Keratinocyte (primary cell): ENCODE measurements around the gene CCDC40. TPM values are rescaled to one million over a fixed set of nuclear protein-coding genes. Genes with fewer than 3 reads are reported as not detected.

Experiments
- DNase-seq: peaks from one replicate; pipeline ENCODE4 v3.0.0-alpha.2; 2011; ENCODE audit warnings: low read depth, missing footprints, low spot score
- FAIRE-seq: peaks from 2 replicates; lab custom pipeline; 2011; peaks lifted over from hg19 to GRCh38; lab: Jason Lieb, UNC
- H2AFZ ChIP-seq: 2 replicates; pipeline ENCODE4 v1.6.0; 2012; ENCODE audit warnings: low read length, control low read depth, inconsistent platforms; ENCODE audit not compliant: control insufficient read depth
- H3K27ac ChIP-seq: 2 replicates; pipeline ENCODE4 v1.5.1; 2011; ENCODE audit warnings: low read length; ENCODE audit not compliant: control insufficient read depth, insufficient read depth
- H3K27me3 ChIP-seq: 3 replicates; pipeline ENCODE4 v1.6.0; 2011; ENCODE audit warnings: low read length; ENCODE audit not compliant: control insufficient read depth, insufficient read depth; ENCODE audit errors: extremely low read depth
- H3K36me3 ChIP-seq, 2 experiments: 2 replicates in 1 of 2; 3 replicates in 1 of 2; pipeline ENCODE4 v1.5.1; 2011; ENCODE audit warnings: low read length in 2 of 2, mild to moderate bottlenecking in 1 of 2; ENCODE audit not compliant: control insufficient read depth in 2 of 2, insufficient read depth in 2 of 2; ENCODE audit errors: extremely low read depth in 1 of 2
- H3K4me1 ChIP-seq: 3 replicates; pipeline ENCODE4 v1.5.1; 2011; ENCODE audit warnings: low read length; ENCODE audit not compliant: control insufficient read depth, insufficient read depth; ENCODE audit errors: extremely low read depth
- H3K4me2 ChIP-seq: 3 replicates; pipeline ENCODE4 v1.6.0; 2011; ENCODE audit warnings: low read depth, low read length; ENCODE audit not compliant: control insufficient read depth, insufficient read depth; ENCODE audit errors: extremely low read depth
- H3K4me3 ChIP-seq, 3 experiments: fragments of 200-600 bp in 1 of 3; sonication (generic) in 1 of 3; 2 replicates in 2 of 3; 3 replicates in 1 of 3; pipeline ENCODE4 v1.5.1; 2011 to 2016; ENCODE audit warnings: low read length in 3 of 3, mild to moderate bottlenecking in 3 of 3, control low read depth in 2 of 3, inconsistent platforms in 1 of 3, low read depth in 1 of 3, mixed read lengths in 1 of 3, mixed run types in 1 of 3, moderate library complexity in 1 of 3; ENCODE audit not compliant: control insufficient read depth in 2 of 3, insufficient read depth in 2 of 3; ENCODE audit errors: extremely low read depth in 1 of 3
- H3K79me2 ChIP-seq: 2 replicates; pipeline ENCODE4 v1.6.0; 2012; ENCODE audit warnings: low read length; ENCODE audit not compliant: control insufficient read depth, insufficient read depth
- H3K9ac ChIP-seq: 3 replicates; pipeline ENCODE4 v1.6.0; 2011; ENCODE audit warnings: low read length; ENCODE audit not compliant: control insufficient read depth, insufficient read depth; ENCODE audit errors: extremely low read depth
- H3K9me1 ChIP-seq: 3 replicates; pipeline ENCODE4 v1.6.0; 2011; ENCODE audit warnings: low read length; ENCODE audit not compliant: control insufficient read depth, insufficient read depth; ENCODE audit errors: extremely low read depth
- H3K9me3 ChIP-seq: 2 replicates; pipeline ENCODE4 v1.5.1; 2012; ENCODE audit warnings: low read depth, low read length; ENCODE audit not compliant: control insufficient read depth
- H4K20me1 ChIP-seq: 3 replicates; pipeline ENCODE4 v1.6.0; 2011; ENCODE audit warnings: low read length; ENCODE audit not compliant: control insufficient read depth, insufficient read depth; ENCODE audit errors: extremely low read depth
- CTCF ChIP-seq, 3 experiments: IDR thresholded peaks in 1 of 3; conservative IDR thresholded peaks in 1 of 3; optimal IDR thresholded peaks in 1 of 3; 2 replicates in 2 of 3; 3 replicates in 1 of 3; pipeline versions ENCODE3 to v1.5.1; 2011; ENCODE audit warnings: low read length in 3 of 3, mild to moderate bottlenecking in 3 of 3, moderate library complexity in 2 of 3, control low read depth in 1 of 3, inconsistent platforms in 1 of 3; ENCODE audit not compliant: insufficient read depth in 2 of 3; ENCODE audit errors: extremely low read depth in 1 of 3
- EZH2 ChIP-seq: IDR thresholded peaks from one replicate; pipeline ENCODE4 v1.6.1; 2012; ENCODE audit warnings: inconsistent platforms, mild to moderate bottlenecking, low read length, moderate library complexity
- dilution Hi-C: fragments of 300-500 bp; cut with MboI; formaldehyde crosslinking; loops from one replicate; pipeline ENCODE4 v1.7.0; 2020; ENCODE audit warnings: low sequenced_read_pairs; ENCODE audit not compliant: extremely low pct_ligation_motif_present
- polyA plus RNA-seq, 5 experiments: library from polyadenylated mRNA; depleted of rRNA in 3 of 5; stranded (reverse) in 3 of 5; stranded (forward) in 1 of 5; unstranded in 1 of 5; fragments of >200 nt; gene quantifications; 1 replicate in 1 of 5; 2 replicates in 3 of 5; 3 replicates in 1 of 5; pipeline versions ENCODE4 v1.2.1 to v1.2.3, GENCODE V29; 2011 to 2012; ENCODE audit warnings: missing spikeins in 2 of 5, low read depth in 1 of 5, low replicate concordance in 1 of 5

The CCDC40 gene
- polyA plus RNA-seq, 1 donor (not counting 4 experiments of a cell fraction or from before 2014, with no cell fraction given): 2.4 TPM

GRCh38 chr17:80002070-80002641, 34.3 kb upstream of the CCDC40 start:
- H3K79me2 ChIP-seq: no peaks in the 10 kb centered on the region
- no peak overlapping the region for H3K27ac ChIP-seq
- peaks cover 0 to 3% of the 10 kb centered on the region in 2 experiments for H3K36me3 ChIP-seq
- no peak overlapping the region for H3K4me2 ChIP-seq
- H3K4me1 ChIP-seq: no peaks in the 10 kb centered on the region
- H3K9ac ChIP-seq: no peak overlapping the region
- FAIRE-seq (no peak), DNase-seq (no peak)
- no peaks in the 10 kb centered on the region for H3K9me1 ChIP-seq
- no peak overlapping the region for H3K4me3 ChIP-seq
- H4K20me1 ChIP-seq: peaks cover 2% of the 10 kb centered on the region
- TF ChIP-seq EZH2 (no peak), CTCF (optimal IDR thresholded peaks at IDR 0.05 in 1 of 3, IDR thresholded peaks at IDR 0.05 in 1 of 3, conservative IDR thresholded peaks at IDR 0.05 in 1 of 3; ENCODE audit: extremely low read depth in 1 of 3, insufficient read depth in 2 of 3, low read length in 3 of 3) (no peak)
- no peaks in the 10 kb centered on the region for H3K9me3 ChIP-seq
- H2AFZ ChIP-seq: no peak overlapping the region
- dilution Hi-C loops: no loop called here
- no peaks in the 10 kb centered on the region for H3K27me3 ChIP-seq

GRCh38 chr17:80002690-80003490, 33.6 kb upstream of the CCDC40 start:
- TF ChIP-seq EZH2: no peak
- TF ChIP-seq CTCF (optimal IDR thresholded peaks at IDR 0.05 in 1 of 3, IDR thresholded peaks at IDR 0.05 in 1 of 3, conservative IDR thresholded peaks at IDR 0.05 in 1 of 3; ENCODE audit: extremely low read depth in 1 of 3, insufficient read depth in 2 of 3, low read length in 3 of 3): no peak
- Histone ChIP-seq H4K20me1 (peaks cover 2% of the 10 kb centered on the region), H3K27me3 (no peaks in the 10 kb centered on the region), H3K4me2 (no peak overlapping the region), H3K9ac (no peak overlapping the region), H2AFZ (no peak overlapping the region), H3K36me3 (peaks cover 0 to 4% of the 10 kb centered on the region in 2 experiments), H3K4me3 (no peak overlapping the region), H3K9me1 (no peaks in the 10 kb centered on the region), H3K4me1 (no peaks in the 10 kb centered on the region), H3K27ac (no peak overlapping the region), H3K9me3 (no peaks in the 10 kb centered on the region), H3K79me2 (no peaks in the 10 kb centered on the region)
- dilution Hi-C loops: no loop called here
- DNase-seq (no peak), FAIRE-seq (no peak)
